HL-60 (cell line): ENCODE data around the gene CAMK1D.

ENCODE experiments used
- DNase-seq, 2 experiments: peaks; one replicate each; pipeline ENCODE4 v3.0.0-alpha.2; 2010 to 2020; ENCODE audit warnings: low read depth in 1 of 2, low spot score in 1 of 2
- H3K27ac ChIP-seq: fragments of 250-450 bp; sonication (Bioruptor Pico); replicated peaks from 2 replicates; pipeline ENCODE4 v1.5.1; 2020; ENCODE audit warnings: mild to moderate bottlenecking, moderate library complexity
- H3K27me3 ChIP-seq: fragments of 250-450 bp; sonication (Bioruptor Pico); 2 replicates; pipeline ENCODE4 v1.5.1; 2021; ENCODE audit warnings: mild to moderate bottlenecking, moderate library complexity; ENCODE audit not compliant: insufficient read depth, poor library complexity, severe bottlenecking
- H3K4me3 ChIP-seq: replicated peaks from 2 replicates; pipeline ENCODE4 v1.5.1; 2011; ENCODE audit warnings: mild to moderate bottlenecking, control low read depth, low read length; ENCODE audit not compliant: insufficient read depth
- GABPA ChIP-seq: IDR thresholded peaks from 2 replicates; pipeline ENCODE4 v1.6.1; 2012; ENCODE audit warnings: low read depth
- POLR2AphosphoS5 ChIP-seq: IDR thresholded peaks from 2 replicates; pipeline ENCODE4 v1.6.1; 2012; ENCODE audit warnings: low read depth
- SPI1 ChIP-seq: IDR thresholded peaks from 2 replicates; pipeline ENCODE4 v1.6.1; 2012; ENCODE audit warnings: low read depth, mild to moderate bottlenecking, borderline replicate concordance
- TF ChIP-seq, protein P1 (sequence below): IDR thresholded peaks from one replicate; pipeline ENCODE4 v1.5.1; 2011; ENCODE audit warnings: low read length, control low read depth, inconsistent platforms; ENCODE audit not compliant: insufficient read depth
- TF ChIP-seq, protein P2 (sequence below): IDR thresholded peaks from 2 replicates; pipeline ENCODE4 v1.6.1; 2012; ENCODE audit warnings: low read depth; ENCODE audit not compliant: insufficient replicate concordance

Gene CAMK1D

DNA sequence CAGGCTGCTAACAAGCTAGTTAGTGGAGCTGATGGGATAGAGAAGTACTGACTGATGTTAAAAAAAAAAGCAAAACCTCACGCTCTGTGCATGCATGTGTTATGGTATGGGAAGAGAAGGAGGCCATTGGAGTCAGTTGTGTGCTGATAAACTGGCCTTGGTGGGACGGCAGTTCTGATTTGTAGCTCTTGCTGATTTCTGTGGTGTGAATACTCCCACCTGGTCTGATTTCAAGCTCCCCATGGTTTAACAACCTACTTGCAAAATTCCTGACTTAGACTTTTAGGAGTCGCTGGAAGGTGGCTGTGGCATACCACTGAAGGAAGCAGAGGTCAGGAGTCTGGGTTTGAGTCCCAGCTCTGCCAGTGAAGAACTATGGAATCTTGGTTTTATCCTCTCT is 15.2 kb downstream of the CAMK1D start:
- no peak for DNase-seq
- no peak for TF ChIP-seq SPI1
- TF ChIP-seq, protein P1, sequence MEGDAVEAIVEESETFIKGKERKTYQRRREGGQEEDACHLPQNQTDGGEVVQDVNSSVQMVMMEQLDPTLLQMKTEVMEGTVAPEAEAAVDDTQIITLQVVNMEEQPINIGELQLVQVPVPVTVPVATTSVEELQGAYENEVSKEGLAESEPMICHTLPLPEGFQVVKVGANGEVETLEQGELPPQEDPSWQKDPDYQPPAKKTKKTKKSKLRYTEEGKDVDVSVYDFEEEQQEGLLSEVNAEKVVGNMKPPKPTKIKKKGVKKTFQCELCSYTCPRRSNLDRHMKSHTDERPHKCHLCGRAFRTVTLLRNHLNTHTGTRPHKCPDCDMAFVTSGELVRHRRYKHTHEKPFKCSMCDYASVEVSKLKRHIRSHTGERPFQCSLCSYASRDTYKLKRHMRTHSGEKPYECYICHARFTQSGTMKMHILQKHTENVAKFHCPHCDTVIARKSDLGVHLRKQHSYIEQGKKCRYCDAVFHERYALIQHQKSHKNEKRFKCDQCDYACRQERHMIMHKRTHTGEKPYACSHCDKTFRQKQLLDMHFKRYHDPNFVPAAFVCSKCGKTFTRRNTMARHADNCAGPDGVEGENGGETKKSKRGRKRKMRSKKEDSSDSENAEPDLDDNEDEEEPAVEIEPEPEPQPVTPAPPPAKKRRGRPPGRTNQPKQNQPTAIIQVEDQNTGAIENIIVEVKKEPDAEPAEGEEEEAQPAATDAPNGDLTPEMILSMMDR: no peak
- TF ChIP-seq POLR2AphosphoS5: no peak
- TF ChIP-seq, protein P2, sequence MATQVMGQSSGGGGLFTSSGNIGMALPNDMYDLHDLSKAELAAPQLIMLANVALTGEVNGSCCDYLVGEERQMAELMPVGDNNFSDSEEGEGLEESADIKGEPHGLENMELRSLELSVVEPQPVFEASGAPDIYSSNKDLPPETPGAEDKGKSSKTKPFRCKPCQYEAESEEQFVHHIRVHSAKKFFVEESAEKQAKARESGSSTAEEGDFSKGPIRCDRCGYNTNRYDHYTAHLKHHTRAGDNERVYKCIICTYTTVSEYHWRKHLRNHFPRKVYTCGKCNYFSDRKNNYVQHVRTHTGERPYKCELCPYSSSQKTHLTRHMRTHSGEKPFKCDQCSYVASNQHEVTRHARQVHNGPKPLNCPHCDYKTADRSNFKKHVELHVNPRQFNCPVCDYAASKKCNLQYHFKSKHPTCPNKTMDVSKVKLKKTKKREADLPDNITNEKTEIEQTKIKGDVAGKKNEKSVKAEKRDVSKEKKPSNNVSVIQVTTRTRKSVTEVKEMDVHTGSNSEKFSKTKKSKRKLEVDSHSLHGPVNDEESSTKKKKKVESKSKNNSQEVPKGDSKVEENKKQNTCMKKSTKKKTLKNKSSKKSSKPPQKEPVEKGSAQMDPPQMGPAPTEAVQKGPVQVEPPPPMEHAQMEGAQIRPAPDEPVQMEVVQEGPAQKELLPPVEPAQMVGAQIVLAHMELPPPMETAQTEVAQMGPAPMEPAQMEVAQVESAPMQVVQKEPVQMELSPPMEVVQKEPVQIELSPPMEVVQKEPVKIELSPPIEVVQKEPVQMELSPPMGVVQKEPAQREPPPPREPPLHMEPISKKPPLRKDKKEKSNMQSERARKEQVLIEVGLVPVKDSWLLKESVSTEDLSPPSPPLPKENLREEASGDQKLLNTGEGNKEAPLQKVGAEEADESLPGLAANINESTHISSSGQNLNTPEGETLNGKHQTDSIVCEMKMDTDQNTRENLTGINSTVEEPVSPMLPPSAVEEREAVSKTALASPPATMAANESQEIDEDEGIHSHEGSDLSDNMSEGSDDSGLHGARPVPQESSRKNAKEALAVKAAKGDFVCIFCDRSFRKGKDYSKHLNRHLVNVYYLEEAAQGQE: no peak
- TF ChIP-seq GABPA: no peak
- H3K4me3 ChIP-seq: no peak overlapping the region
- H3K27me3 ChIP-seq: no peaks in the 10 kb centered on the region
- no peak overlapping the region for H3K27ac ChIP-seq

DNA sequence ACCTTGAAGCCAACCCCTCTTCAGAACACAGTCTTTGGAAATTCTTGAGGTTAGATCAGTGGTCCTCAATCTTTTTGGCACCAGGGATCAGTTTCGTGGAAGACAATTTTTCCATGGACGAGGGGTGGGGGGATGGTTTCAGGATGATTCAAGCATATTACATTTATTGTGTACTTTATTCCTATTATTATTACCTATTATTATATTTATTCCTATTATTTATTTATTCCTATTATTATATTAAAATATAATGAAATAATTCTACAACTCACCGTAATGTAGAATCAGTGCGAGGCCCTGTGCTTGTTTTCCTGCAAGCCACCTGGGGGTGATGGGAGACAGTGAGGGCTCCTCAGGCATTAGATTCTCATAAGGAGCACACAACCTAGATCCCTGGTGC is 17.9 kb downstream of the CAMK1D start:
- no peak for DNase-seq
- no peaks in the 10 kb centered on the region for H3K27me3 ChIP-seq
- H3K27ac ChIP-seq: no peak overlapping the region
- no peak overlapping the region for H3K4me3 ChIP-seq
- no peak for TF ChIP-seq GABPA
- TF ChIP-seq POLR2AphosphoS5: no peak
- TF ChIP-seq, protein P2: no peak
- TF ChIP-seq, protein P1: no peak
- no peak for TF ChIP-seq SPI1

DNA sequence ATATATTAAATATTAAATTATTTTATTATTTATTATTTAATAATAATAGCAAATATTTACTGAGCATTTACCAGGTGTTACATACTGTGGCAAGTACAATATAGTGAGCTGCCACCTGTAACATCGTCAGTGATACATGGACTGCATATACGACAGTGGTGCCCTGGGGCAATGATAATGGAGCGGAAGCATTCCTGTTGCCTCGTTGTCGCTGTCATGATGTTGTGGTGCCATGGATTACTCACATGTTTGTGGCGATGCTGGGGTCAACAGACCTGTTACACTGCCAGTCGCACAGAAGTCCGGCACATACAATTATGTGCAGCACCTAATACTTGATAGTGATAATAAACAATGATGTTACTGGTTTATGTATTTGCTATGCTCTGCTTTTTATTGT is 20.6 kb downstream of the CAMK1D start:
- Histone ChIP-seq H3K4me3 (no peak overlapping the region), H3K27ac (no peak overlapping the region), H3K27me3 (no peaks in the 10 kb centered on the region)
- TF ChIP-seq SPI1: no peak
- TF ChIP-seq, protein P2: no peak
- no peak for TF ChIP-seq POLR2AphosphoS5
- no peak for TF ChIP-seq GABPA
- TF ChIP-seq, protein P1: no peak
- DNase-seq: no peak
